NAMALWA (cell line): ENCODE measurements around the gene LUZP2.
"Not testable (repeated sequence)": the region's sequence is repeated elsewhere in the genome, so short reads cannot be mapped to it uniquely, and the experiment has no call there.

ENCODE experiments used
- DNase-seq: peaks from one replicate; pipeline ENCODE4 v3.0.0-alpha.2; 2015; ENCODE audit warnings: low spot score

Gene LUZP2

DNA sequence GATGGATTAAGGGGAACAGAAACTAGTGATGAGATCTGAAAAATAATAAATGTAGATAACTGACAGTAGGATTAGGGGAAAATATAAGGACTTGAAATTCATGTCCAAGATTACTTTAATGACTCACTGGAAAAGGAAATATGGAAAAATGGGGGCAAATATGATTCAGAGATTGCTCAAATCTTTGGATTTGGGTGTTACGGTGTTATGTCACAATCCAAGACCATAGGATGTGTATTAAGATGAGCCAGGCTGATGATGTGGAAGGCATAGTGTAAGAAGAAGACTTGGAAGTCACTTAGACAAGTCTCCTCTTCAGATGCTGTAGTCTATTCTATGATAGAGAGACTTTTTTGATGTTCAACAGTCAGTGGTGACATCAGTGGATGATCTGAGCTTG lies 323.7 kb downstream of the LUZP2 start:
- no peak for DNase-seq

DNA sequence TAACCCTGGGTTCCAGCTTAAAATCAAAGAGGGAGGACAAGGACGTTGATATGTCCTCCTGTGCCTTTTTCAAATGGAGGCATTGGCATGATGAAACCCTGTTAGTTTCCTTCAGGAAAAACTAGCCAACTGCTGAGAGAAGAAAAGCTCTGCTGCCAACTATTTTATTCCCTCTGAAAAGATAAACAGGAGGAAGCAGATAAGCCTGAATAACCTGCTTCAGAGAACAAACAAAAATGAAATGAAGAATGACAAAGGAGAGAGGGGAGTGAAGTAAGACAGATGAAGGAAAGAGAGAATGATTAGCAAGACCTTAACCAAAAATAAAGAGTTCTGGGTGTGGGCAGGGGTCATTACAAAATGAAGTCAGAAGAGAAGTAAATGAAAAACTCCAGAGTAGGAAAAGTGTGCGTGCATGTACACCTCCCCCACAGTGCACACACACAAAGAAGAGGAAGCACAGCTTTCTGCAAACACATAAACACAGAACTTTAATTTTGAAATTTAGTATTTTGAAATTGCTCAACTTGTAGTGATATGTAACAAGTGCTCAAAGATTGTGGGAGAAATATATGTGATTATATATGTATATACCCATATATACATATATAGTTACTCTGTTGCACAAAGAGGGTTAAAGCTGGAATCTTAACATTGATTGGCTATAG lies 332.2 kb downstream of the LUZP2 start:
- no peak for DNase-seq

DNA sequence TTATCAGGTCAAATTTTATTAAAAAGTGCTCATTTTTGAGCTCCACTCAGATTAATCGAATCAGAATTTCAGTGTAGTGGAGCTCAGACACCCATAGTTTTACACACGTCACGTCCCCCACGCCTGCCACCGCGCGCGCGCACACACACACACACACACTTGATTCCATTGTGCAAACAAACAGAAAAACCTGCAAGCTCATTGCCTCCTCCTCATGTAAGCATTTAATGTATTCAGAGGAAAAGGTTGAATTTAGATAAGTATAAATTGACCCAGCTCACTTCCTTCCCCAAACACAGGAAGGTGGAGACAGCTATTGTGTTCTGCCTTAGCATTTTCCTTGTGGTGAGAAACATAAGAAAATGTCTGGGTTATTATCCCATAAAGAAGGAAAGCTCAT lies 336.7 kb downstream of the LUZP2 start:
- no peak for DNase-seq

DNA sequence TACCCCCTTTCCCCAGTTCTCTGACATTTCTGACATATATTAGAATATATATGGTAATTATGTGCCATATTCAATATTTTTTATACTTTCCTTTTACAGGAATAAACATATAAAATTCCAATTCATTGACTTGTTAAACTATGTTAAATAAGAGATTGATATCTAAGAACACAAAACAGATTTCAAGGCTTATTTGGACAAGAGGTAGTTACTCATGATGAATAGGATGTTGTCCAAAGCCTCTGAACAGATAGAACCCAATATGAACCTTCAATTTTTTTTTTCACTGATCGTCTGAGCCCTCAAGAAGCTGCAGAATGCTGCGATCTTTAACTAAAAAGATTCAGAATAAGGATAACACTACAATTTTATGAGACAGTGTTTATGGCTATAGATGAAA lies 340.3 kb downstream of the LUZP2 start:
- DNase-seq: no peak

DNA sequence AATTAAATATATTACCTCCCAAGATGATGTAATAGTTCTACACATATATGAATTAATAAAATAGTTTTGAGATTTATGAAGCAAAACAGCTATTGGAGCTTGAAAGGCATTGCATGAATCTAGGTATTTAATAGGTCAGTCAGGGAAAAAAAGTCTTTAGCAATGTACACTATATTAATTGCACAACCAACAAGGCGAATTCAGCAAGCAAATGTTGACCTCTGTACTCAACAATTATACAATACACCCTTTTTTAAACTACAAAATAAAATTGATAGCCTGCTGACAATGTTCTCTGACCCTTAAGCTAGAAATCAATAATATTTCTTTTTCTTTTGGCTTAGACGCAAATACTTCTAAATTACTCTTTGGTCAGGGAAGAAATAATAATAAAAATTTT lies 345.5 kb downstream of the LUZP2 start:
- DNase-seq: no peak

DNA sequence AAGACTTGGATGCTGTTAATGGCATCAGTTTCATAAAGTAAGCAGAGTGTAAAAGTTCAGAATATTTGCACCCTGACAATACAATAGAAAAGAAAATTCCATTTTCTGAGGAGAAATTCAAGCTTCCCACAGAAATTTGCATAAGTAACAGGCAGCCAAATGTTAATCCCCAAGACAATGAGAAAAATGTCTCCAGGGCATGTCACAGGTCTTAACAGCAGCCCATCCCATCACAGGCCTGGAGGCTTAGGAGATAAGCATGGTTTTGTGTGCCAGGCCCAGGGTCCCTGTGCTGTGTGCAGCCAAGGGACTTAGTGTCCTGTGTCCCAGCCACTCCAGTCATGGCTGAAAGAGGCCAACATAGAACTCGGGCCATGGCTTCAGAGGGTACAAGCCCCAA lies 347.6 kb downstream of the LUZP2 start:
- no peak for DNase-seq

DNA sequence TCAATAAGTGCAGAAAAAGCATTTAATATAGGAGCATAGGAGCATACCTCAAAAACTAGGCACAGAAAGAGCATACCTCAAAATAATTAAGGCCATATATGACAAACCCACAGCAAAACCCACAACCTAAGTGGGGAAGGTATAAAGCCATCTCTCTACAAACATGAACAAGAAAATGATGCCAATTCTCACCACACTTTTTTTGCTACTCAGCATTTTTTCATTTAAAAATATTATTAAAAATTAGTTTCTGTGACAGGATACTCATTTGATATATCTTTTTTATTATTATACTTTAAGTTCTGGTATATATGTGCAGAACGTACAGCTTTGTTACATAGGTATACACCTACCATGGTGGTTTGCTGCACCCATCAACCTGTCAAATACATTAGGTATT lies 352.0 kb downstream of the LUZP2 start:
- DNase-seq: no peak

DNA sequence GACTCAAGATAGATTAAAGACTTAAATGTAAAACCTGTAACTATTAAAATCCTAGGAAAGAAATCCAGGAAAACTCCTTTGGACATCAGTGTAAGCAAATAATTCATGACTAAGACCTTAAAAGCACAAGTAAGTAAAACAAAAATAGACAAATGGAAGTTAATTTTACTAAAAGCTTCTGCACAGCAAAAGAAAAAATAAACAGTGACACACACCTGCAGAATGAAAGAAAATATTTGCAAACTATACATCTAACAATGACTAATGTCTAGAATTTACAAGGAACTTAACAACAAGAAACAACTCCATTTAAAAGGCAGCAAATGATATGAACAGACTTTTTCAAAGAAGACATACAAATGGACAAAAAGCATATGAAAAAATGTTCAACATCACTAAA lies 359.1 kb downstream of the LUZP2 start:
- DNase-seq: no peak

DNA sequence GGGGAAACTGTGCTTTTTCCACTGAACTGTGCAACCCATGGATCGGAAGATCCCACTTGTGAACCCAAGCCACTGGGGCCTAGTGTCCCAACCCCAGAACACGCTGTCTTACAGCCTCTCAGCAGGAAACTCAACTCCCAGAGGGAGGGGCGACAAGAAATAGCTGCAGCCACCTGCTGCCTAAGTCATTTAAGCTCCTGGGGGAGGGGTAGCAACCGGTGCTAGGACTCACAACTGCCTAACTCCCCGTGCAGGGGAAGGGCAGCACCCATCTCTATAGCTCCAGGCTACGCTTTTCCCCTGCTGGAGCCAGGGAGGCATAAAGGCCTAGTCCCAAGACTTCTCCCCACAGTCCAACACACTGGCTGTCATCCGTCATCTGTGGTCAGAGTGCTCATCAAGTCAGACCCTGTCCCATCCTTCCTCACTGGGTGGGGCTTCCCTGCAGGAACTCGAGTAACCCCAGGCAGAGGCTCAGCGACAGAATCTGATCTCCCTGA lies 363.0 kb downstream of the LUZP2 start:
- DNase-seq: no peak

DNA sequence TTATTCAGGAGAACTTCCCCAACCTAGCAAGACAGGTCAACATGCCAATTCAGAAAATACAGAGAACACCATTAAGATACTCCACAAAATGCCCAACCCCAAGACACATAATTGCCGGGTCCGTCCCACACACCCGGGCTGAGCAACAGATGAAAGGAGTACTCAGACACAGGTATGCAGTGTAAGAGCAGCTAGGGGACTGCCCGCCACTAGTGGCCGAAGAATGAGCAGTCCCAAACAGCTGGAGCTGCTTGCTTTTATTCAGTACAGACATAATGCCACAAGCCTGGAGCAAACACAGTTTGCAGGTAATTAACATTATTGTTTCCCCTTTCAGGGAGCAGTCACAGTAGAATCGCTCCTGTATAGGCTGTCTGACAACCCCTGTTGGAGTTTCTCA lies 364.6 kb downstream of the LUZP2 start:
- no peak for DNase-seq

DNA sequence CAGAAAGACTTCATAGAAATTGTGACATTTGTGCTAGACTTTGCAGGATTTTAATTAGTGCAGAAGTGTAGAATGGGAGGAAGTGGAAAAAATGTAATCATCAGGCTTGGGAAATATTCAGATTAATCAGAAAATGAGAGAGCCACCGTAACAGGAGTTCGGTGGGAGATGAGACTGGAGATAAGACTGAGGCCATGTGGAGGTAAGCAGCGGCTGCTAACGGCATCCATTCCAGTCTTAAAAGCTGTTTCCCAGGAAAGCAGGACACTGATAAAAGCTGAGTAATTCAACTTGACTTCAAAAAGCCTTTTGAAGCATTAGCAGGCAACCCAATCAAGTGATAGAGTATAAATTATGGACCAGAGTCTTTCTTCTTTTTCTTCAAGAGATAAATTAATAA lies 369.9 kb downstream of the LUZP2 start:
- DNase-seq: no peak

DNA sequence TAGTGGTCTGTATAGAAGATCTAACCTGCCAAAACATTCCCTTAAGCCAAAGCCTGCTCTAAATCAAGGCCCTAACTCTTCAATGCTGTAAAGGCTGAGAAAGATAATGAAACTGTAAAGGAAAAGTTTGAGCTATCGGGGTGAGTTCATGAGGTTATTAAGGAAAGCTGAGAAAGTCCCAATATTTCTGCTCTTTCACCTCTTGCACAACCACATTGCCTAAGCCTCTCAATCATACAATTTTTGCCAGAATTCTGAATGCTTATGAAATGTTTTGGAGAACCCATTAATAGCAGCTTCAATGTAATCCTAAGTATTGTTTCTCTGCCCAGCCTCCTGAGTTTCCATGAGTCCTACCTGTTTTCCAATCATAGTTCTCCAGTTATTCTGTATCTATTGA lies 373.2 kb downstream of the LUZP2 start:
- no peak for DNase-seq

DNA sequence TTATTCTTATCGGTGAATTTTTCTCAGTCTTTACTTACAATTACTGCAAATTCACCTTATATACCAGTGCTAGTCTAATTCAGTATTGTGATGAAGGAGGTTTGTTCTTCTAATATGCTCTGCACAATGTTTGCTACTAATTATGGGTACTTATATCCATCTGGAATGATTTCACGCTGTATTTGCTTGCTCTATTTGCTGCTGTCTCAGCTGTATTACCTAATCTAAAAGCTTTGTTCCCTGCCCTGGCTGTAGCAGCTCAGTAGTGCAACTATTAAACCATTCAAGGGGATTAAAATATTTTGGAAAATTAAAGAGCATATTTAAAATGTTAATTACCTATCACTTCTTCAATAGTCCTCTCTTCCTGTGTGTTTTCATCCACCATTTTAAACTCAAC lies 375.3 kb downstream of the LUZP2 start:
- no peak for DNase-seq

DNA sequence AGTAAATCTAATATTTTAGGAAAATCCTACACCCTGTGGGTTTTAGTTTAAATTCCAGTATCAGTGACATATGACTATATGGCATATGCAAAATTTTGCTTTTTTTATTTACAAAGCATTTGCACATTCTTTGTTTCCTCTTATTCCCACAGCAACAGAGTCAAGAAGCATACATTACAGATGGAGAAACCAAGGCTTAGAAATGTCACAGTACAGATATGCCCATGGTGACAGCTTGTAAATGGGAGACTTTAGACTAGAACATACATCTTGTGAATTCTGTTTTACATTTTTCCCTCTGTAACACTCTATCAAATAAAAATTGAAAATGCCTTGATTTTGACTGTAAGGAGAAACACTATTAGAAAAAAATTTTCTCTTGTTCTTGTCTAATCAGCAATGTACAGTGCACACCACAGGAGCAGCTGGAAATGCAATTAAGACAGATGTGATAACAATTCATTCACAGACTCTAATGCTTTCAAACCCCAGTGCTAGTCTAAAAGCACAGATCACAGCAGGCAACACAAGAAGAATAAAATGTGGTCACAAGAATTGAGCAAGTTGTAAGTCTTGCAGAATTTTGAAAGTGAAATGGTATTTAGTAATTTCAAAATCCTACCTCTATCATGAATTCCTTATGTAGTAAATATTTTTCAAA lies 375.9 kb downstream of the LUZP2 start:
- no peak for DNase-seq

DNA sequence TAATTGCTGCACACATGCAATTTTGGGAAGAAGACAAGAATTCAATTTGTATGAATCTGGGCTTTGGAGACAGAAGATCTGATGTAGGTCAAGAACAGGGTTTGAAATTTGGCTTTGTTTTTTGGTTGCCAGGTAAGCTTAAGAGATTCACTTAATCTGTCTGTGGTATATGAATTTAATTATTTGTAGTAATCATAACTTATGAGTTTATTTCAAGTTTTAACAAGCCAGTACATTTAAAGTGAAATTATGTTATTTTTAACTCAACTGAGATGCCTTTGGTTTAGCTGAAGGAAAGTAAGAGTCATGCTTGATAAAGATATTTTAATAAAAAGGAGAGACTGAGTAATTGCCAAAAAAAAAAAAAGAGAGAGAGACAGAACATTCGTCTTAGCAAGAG lies 384.1 kb downstream of the LUZP2 start:
- DNase-seq: no peak

DNA sequence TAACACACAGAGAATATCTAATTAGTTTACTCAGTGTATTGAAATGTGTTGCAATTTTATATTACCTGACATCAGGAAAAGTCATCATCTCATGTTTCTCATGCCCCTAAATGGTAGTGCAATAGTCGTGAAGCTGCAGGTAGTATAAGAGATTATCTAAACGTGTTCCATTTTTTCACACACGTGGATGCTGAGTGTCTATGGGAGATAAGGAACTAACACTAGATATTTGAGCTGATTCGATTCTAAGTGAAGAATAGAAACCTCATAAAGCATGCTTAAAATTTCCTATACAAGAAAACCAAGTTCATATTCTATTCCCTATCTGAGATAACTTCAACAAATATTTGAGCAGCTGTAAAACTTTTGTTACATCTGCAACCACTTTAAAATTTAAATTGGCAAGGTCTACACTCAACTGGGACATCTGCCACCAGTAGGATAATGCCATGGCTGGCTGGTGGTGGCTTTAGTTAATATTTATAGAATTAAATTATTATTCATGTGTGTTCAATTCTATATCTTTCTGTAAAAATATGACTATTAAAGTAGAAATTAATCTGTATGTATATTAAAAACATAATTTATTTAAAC lies 388.8 kb downstream of the LUZP2 start:
- no peak for DNase-seq

DNA sequence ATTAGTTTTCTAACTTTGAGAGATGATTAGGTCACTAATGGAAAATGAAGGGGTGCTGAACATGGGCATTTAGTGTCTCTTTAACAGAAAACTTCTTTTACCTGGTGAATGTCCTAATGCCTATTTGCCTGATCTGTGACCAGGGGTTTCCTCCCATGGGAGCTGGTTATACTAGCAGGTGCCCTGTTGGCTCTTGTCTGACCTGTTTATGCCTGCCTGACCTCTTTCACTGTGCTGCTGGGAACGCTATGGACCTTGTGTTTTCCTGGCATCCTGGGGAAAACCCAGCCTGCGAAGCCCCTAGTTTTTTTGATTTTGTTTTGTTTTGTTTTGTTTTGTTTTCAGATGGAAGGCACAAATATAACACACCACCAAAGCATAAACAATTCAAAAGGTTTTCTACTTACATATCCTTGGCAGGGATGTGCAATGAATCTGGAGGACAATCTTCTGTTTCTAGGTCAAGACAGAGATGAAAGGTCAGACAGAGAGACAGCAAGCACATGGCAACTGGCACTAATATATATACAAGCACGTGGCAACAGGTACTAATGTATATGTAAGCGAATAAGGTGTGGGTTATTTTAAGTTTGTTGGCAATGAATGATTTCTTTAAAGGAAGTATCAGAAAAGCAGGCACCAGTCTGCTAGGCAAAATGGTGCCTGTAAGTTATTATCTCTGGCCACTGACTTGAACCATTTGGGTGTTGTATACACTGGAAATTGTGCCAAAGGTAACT lies 390.2 kb downstream of the LUZP2 start:
- no peak for DNase-seq

DNA sequence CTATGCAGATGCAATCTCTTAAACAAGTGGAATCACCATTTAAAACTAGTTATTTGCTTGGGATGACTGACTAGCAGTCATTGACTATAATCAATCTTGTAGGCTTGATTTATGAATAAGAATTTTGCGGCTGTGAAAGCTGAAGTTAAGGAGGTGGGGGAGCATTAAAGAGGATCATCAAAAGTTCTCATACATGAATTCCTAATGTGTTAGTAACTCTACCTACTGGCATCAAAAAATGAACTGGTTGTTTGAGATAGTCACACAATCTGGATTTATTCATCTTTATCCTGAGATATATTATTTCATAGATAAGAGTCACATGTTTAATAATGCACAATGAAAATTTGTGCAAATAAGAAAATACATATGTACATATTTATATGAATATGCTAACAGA lies 393.6 kb downstream of the LUZP2 start:
- DNase-seq: no peak

DNA sequence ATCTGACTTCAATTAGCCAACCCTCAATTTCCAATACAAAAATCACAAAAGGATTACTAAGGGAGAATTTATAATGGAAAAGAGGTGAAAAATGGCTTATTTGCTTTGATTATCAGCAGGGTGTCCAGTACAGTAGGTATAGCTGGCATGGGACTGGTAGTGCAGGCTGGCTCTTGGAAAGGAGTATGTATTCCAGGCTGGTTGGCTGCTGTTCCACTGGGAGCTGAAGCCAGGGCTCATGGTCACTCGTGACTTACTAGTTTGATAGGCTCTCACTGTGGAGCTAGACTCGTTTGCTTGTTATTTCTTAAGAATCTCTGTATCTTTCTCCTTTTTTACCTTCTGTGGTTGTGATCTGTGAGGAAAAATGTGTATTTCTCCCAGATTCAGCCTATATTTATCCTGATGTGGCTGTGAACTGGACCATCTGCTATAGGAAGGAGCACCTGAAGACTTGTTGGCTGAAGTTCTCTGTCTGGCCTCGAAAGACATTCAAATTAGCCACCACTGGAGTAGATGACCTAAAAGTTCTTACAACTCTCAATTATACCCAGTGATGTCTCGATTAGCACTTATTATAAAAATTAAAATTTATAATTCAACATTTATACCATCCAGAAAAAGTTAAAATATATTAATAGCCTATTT lies 395.1 kb downstream of the LUZP2 start:
- DNase-seq: not testable (repeated sequence)

DNA sequence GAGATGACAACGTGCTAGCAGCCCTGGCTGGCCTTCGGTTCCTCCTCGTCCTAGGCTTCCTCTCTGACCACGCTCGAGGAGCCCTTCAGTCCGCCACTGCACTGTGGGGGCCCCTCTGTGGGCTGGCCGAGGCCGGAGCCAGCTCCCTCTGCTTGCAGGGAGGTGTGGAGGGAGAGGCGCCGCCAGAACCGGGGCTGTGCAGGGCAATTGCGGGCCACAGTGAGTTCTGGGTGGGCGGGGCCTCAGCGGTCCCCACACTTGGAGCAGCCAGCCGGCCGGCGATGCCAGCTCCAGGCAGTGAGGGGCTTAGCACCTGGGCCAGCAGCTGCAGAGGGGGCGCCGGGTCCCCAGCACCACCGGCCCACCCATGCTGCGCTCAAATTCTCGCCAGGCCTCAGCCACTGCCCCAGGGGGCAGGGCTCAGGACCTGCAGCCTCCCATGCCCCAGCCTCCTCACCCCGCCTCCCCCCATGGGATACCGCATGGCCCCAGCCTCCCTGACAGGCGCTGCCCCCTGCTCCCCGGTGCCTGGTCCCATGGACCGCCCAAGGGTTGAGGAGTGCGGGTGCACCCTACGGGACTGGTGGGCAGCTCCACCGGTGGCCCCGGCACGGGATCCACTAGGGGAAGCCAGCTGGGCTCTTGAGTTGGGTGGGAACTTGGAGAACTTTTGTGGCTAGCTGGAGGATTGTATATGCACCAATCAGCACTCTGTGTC lies 399.4 kb downstream of the LUZP2 start:
- DNase-seq: no peak

DNA sequence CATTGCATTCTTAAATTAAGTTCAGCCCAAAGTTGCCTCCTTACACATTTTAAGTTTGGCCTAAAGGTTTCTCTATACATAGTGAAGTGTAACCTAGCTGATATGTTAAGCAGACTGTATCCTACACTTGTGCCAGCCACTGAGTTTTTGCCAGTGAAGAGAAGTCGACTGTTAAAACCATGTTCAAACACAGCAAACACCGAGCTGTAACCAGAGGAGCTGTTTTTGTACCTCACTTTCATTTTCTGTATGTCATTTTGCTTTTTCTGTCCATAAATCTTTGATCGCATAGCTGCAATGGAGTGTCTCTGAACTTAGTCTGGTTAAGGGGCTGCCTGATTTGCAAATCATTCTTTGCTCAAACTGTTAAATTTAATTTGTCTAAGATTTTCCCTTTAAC lies 403.7 kb downstream of the LUZP2 start:
- DNase-seq: no peak
